ENCODE data around the gene TTC34. TPM values are rescaled to one million over a fixed set of nuclear protein-coding genes. Genes with fewer than 3 reads are reported as not detected.

Gene TTC34
- total and polyA plus RNA-seq, 9 of the 15 experiments (the other 6 are each of a cell fraction or from before 2014, with no cell fraction given): 0.03 to 0.38 (median 0.05) TPM; not detected in 2

GRCh38 chr1:2791027-2791760 is 10.3 kb downstream of the TTC34 start:
- POLR2A ChIA-PET: no interaction called here
- FAIRE-seq: no peak
- intact Hi-C loops (cut with micrococcal nuclease): no loop called here

More at GRCh38 chr1:2791027-2791760, 10.3 kb downstream of the TTC34 start:
- Histone ChIP-seq H3K27ac (ENCODE audit: extremely low read depth, low read depth, low read length) (no peak overlapping the region), H3K4me2 (ENCODE audit: insufficient read depth, low read length) (no peak overlapping the region), H3K4me3 (no peak overlapping the region), H4K20me1 (replicated peaks; ENCODE audit: control insufficient read depth, insufficient read depth, low read length) (no peaks in the 10 kb centered on the region), H3K79me2 (ENCODE audit: control insufficient read depth, insufficient read depth, low read length) (no peaks in the 10 kb centered on the region), H3K36me3 (ENCODE audit: control insufficient read depth, insufficient read depth, low read length) (no peaks in the 10 kb centered on the region), H3K9me3 (replicated peaks; ENCODE audit: control insufficient read depth, insufficient read depth, low read depth, low read length) (no peaks in the 10 kb centered on the region), H2AFZ (ENCODE audit: low read depth, low read length) (no peak overlapping the region), H3K9me1 (ENCODE audit: control insufficient read depth, insufficient read depth, low read length) (no peaks in the 10 kb centered on the region), H3K4me1 (replicated peaks in 1 of 2; ENCODE audit: control insufficient read depth in 2 of 2, insufficient read depth in 2 of 2, low read length in 2 of 2) (no peaks in the 10 kb centered on the region; a peak in 1 of 5 replicates), H3K27me3 (ENCODE audit: control insufficient read depth in 2 of 2, insufficient read depth in 2 of 2, low read length in 2 of 2) (no peaks in the 10 kb centered on the region), H3K9ac (ENCODE audit: insufficient read depth in 1 of 2, low read depth in 2 of 2, low read length in 2 of 2) (no peak overlapping the region)
- no peak for TF ChIP-seq MAFF (IDR thresholded peaks at IDR 0.05; ENCODE audit: low read length)
- TF ChIP-seq ZBTB11 (CRISPR knock-in tag; IDR thresholded peaks at IDR 0.05): no peak
- TF ChIP-seq FOXJ2 (tag; IDR thresholded peaks at IDR 0.05): no peak
- no peak for TF ChIP-seq TGIF2 (CRISPR knock-in tag; IDR thresholded peaks at IDR 0.05)
- no peak for TF ChIP-seq NONO (IDR thresholded peaks at IDR 0.05; ENCODE audit: low read depth in 2 of 2, low read length in 1 of 2)
- no peak for TF ChIP-seq PRDM10 (IDR thresholded peaks at IDR 0.05; ENCODE audit: partially characterized antibody)
- no peak for TF ChIP-seq TRIM25 (IDR thresholded peaks at IDR 0.05; ENCODE audit: borderline replicate concordance)
- no peak for TF ChIP-seq NFXL1 (CRISPR knock-in tag; IDR thresholded peaks at IDR 0.05)
- TF ChIP-seq POLR3A (IDR thresholded peaks at IDR 0.05; ENCODE audit: borderline replicate concordance, extremely low read depth, insufficient read depth, insufficient read length): no peak
- TF ChIP-seq USF2 (CRISPR knock-in tag; IDR thresholded peaks at IDR 0.05): no peak
- ATAC-seq (no peak), DNase-seq (ENCODE audit: extremely low read depth in 1 of 4, low spot score in 3 of 4) (no peak)
- BruUV-seq (replicated peaks): no TSS peak
- CTCF ChIA-PET (ENCODE audit: low intra/inter-chr PET ratio): no interaction called here
- WGBS (ENCODE audit: insufficient coverage, low coverage, missing lambda C conversion rate): 2% methylated on average over 18 of the region's 18 CpGs
- in situ Hi-C loops (cut with MboI): no loop called here
